HG03066 (cell line): Measurements from ENCODE around the gene RAB10.
"Not testable (repeated sequence)": the region's sequence is repeated elsewhere in the genome, so short reads cannot be mapped to it uniquely, and the experiment has no call there.

Experiments used
- ATAC-seq: cut with Tn5 transposase; IDR thresholded peaks from one replicate; pipeline ENCODE4 v1.9.1; 2021; ENCODE audit warnings: low read depth; ENCODE audit not compliant: unreplicated experiment

The RAB10 gene

DNA sequence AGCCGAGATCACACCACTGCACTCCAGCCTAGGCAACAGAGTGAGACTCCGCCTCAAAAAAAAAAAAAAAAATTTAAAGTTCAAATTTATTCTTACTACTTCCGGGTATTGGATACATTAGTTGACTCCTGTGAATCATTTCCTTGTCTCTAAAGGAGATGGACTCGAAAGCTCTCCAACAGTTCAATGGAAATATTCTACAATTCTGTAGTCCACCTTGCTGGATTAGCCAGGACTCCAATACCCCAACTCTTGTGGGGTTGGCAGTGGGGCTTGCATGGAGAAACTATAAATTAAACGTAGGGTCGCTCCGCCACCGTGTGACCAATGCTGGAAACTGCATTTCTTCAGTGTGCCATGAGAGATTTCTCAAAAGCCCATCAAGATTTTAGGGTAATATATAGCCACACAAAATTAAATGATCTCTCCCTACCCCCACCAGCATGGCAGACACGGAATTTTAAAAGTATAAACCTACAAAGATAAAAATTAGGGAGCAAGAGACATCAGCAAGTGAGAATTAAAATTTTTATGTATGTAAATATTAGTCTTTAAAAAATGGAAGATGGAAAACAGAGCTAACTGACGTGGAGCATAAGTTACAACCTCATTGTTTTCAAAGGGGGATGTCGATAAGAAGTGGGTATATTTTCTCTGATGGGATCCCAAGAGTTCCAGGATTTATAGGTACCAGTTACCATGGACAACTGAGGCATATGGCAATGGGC lies 111.2 kb downstream of the RAB10 start:
- no peak for ATAC-seq

DNA sequence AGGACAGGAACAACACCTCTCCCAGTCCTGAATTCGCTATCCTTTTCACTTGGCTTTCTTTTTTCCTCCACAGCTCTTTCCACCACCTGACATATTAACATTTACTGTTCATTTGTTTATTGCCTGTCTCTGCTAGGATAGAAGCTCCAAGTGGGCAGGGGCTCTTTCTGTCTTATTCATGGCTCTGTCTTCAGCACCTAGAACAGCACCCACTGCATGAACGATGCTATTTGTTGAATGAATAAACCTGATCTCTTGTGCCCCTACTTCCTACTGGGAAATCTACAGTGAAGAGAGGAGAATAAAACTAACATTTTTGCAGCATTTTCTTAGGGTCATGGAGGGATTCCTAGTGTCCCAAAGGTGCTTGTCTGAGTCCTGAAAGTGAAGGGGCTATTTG lies 114.6 kb downstream of the RAB10 start:
- ATAC-seq = no peak

DNA sequence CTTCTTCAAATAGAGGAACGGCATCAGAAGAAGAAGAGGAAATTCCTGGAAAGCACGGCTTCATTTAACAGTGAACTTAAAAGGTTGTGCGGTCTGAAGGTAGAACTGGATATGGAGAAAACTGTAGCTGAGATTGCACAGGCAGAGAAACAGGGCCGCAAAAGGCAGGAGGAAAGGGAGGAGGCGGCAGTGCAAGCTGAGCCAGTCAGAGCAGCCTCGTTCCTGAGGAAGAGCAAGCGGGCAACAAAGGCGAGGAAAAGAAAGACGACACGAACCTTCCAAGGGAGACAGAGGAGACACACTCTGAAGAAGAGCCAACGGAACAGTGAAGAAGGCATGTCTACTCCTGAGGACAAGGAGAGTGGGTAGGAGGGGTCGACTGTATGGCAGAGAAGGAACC lies 116.4 kb downstream of the RAB10 start:
- no peak for ATAC-seq

DNA sequence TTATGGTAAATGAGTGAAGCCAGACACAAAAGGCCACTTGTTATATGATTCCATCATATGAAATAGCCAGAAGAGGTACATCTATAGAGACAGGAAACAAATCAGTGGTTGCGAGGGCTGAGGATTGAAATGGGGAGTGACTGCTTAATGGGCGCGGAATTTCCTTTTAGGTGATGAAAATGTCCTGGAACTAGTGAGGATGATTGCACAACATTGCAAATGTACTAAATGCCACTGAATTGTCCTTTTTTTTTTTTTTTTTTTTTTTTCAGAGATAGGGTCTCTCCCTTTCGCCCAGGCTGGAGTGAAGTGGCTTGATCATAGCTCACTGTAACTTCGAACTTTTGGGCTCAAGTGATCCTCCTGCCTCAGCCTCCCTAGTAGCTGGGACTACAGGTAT lies 123.7 kb downstream of the RAB10 start:
- no peak for ATAC-seq

DNA sequence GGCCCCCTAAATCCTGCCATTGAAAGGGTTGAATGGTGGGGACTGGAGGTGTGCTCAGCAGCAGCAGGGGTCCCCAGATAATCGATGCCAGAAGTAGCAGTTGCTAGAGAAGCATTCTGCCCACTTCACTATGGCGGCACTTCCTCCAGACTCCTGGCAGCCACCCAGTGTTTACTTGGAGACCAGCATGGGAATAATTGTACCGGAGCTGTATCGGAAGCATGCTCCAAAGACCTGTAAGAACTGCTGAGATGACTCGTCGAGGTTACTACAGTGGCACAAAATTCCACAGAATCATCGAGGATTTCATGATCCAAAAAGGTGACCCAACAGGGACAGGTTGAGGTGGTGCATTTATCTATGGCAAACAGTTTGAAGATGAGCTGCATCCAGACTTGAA lies 128.0 kb downstream of the RAB10 start:
- ATAC-seq = no peak

DNA sequence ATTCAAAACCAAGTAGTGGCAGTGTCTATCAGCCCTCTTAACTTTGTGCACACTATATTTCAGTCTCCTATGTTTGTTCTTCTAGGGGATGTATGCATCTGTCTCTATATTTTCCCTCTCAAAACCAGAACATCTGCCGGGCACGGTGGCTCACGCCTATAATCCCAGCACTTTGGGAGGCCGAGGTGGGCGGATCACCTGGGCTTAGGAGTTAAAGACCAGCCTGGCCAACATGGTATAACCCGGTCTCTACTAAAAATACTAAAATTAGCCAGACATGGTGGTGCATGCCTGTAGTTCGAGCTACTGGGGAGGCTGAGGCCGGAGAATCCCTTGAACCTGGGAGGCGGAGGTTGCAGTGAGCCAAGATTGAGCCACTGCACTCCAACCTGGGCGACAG lies 129.1 kb downstream of the RAB10 start:
- ATAC-seq = no peak

DNA sequence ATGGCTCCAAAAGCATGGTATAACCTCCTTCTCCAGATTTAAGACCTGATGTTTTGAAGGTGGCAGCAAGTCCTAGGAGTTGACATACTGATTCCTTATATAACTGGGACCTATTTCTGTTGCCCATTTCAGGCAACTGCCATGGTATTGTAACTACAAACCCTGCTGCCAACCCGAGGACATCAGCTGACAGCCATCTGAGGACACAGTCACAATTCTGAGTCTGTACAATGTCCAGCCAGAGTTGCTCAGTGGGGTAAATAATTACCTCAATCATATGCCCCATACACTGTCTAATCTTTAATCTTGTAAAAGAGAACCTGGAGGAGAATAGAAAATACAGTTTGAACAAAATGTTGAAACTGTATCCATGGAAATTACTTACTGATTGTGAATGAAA lies 130.3 kb downstream of the RAB10 start:
- ATAC-seq = no peak

DNA sequence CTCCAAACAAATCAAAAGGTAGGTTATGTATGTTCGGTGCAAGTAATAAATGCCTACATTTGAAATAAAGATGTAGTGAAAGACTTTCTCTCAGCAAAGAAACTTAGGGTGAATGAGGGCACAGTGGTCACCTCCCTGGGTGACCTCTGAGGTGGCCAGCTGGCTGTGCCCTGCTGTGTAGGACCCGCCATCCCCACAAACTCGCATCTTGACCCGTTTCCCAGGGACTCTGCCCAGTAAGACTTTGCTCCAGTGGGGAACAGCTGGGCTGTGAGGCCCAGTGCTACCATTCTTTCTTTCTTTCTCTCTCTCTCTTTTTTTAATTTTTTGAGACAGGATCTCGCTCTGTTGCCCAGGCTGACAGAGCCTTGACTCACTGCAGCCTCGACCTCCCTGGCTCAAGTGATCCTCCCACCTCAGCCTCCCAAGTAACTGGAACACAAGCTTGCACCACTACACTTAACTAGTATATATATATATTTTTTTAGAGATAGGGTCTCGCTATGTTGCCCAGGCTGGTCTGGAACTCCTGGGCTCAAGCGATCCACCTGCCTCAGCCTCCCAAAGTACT lies 130.8 kb downstream of the RAB10 start:
- no peak for ATAC-seq

DNA sequence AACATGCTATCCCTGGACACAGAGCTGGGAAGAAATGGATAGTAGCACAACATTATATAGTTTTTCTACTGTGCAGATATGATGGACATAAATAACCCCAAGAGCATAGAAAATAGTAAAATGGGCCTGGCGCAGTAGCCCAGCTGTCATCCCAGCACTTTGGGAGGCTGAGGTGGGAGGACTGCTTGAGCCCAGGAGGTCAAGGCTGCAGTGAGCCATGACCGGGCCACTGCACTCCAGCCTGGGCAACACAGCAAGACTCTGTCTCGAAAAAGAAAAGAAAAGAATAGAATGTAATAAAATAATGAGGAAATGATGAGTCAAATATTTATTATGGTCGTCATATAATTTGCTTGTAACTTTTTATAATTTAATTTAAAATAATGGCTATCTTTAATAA lies 131.5 kb downstream of the RAB10 start:
- ATAC-seq = no peak

DNA sequence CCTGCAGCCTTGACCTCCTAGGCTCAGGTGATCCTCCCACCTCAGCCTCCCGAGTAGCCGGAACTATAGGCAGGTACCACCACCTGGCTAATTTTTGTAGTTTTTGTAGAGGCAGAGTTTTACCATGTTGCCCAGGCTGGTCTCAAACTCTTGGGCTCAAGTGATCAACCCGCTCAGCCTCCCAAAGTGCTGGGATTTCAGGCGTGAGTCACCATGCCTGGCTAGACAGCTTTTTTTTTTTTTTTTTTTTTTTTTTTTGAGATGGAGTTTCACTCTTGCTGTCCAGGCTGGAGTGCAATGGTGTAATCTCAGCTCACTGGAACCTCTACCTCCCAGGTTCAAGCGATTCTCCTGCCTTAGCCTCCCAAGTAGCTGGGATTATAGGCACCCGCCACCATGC lies 132.7 kb downstream of the RAB10 start:
- not testable (repeated sequence) for ATAC-seq

DNA sequence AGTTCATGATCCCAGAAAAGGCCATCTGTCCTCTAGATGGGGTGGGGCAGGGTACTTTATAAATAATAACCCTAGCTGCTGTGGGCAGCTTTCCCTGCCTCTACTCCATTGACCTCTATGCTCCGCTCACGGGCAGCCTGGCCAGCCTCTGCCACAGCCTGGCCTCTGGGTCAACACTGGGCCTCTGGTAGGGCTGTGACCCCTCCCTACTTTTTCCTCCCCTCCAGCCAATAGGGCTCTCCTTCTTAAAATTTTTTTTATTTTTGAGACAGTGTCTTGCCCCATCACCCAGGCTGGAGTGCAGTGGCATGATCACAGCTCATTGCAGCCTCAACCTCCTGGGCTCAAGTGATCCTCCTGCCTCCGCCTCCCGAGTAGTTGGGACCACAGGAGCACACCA lies 134.9 kb downstream of the RAB10 start:
- ATAC-seq = no peak

DNA sequence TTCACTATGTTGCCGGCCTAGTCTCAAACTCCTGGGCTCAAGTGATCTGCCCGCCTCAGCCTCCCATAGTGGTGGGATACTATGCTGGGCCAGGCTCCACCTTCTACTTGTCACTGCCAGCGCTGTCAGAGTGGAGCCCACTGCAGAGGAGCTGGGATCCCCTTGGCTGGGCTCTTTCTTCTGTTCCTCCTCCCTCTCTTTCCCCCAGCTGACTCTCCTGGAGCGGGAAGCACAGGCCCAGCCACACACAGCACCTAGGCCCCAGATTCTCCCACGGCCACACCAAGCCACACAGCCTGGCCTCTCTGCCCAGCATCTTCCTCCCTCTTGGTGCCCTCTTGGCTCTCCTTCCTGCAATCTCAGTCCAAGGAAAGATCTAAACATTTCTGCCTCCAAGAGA lies 135.3 kb downstream of the RAB10 start:
- no peak for ATAC-seq

DNA sequence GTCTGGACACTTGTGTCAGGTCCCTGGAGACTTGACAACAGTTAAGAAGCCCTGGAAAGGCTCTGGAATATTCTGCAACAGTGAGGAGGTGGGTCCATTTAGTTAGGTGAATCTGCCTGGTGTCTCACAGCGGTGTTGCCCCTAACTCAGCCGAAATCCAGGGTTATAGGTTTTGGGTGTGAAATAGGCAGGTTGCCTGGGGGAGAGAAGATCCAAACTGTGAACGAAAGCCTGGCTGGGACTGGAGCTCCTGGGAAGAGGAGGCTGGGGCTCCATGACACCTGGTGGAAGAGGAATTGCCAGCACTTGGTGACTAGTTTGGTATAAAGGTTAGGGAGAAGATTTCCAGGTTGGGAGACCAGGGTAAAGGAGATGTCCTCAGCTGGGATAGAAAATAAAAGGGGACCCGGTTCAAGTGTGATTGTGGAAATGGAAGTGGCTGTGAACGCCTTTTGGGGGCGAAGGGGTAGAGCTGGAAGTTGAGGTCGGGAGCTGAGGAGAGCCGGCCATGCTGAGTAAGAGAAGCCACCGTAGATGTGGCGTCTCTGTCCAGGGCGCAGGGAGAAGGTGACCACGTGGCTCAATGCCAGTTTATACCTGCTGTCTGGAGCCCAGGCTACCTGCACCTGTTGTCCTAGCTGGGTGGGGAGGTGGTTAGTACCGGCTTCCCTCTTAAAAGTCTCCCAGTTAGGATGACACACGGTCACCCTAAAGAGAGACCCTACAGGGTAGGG lies 136.0 kb downstream of the RAB10 start:
- no peak for ATAC-seq

DNA sequence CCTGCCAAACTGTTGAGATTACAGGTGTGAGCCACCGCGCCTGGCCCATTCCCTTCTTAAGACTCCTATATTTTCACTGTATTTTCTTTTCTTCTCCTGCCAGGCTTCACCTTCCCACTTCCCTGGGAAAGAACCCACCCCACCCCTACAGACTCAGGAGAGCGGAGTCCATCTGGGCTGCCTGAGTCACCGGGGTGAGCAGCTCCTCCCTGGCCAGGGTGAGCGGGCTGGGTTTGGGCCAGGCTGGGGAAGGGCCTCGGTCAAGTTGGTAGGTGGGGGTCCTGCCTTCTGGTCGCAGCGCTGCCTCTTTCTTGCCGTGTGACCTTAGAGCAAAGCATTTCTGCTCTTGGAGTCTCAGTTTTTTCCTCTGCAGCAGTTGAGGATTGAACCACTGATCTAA lies 136.9 kb downstream of the RAB10 start:
- no peak for ATAC-seq

DNA sequence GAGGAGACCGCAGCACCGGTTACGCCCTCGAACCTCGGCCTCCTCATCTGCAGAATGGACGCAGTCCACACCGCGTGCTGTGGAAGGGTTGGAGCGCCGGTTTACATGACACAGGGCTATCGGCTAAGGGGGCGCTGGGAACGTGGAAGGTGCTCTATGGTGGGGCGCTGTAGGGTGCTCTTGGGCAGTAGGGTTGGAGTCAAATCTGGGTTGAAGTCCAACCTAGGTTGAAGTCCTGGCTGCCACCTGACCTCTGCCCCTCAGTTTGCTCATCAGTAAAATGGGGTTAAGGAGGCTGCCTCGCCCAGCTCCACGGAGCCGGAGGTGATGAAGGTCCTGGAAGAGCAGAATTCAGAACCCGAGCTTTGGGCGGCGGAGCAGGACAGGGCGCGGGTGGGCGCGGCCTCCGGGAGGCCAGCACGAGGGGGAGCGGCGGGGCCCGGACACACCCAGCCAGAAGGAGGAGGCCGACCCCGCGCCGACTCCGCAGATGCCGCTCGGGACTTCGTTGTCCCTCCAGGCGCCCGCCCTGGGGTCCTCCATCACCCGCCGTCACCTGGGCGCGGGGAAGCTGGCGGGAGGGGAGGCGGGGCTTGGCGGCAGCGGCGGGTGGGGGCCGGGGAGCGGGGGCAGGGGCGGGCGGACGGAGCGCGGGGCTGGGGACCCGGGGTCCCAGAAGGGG lies 138.4 kb downstream of the RAB10 start:
- ATAC-seq = no peak

DNA sequence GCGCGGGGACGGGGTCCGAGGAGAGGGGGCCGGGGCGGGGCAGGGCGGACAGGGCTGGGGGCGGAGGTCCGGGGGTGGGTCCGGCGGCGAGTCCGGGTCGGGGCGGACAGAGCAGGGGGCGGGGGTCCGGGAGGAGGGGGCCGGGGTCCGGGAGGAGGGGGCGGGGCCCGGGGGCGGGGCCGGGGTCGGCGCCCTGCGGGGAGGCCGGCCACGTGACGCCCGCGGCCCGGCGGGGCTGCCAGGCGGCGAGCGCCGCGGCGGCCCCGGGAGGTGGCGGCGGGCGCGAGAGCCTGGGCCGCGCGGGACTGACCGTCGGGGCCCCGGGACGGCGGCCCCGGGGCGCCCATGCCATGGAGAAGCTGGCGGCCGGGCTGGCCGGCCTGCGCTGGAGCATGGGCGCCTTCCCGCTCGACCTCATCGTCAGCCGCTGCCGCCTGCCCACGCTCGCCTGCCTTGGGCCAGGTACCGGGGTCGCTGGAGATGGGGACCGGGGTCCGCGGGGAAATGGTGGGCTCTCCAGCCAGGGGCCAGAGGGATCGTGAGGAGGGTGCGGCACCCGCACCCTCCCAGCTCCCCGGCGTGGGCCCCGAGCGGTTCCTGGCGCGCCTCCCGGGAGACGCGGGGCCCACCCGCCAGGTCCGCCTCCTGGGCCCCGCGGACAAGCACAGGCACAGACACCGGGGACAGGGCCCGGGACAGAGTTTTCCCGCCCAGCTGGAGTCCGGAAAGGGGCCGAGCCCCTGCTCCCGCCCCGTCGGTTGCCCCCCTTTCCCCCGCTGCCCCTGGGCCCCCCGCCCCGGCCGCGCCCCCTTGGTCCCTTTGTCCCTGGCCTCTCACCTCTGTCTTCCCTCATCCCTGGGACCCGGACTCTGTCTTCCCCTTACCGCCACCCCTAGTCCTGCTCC lies 139.2 kb downstream of the RAB10 start, which contains the start of gene GAREM2:
Gene GAREM2, plus strand, starts transcription at position 218 of the 905 bp plus-strand sequence. Its CDS starts 133 bp downstream, at position 351.
- no peak for ATAC-seq

DNA sequence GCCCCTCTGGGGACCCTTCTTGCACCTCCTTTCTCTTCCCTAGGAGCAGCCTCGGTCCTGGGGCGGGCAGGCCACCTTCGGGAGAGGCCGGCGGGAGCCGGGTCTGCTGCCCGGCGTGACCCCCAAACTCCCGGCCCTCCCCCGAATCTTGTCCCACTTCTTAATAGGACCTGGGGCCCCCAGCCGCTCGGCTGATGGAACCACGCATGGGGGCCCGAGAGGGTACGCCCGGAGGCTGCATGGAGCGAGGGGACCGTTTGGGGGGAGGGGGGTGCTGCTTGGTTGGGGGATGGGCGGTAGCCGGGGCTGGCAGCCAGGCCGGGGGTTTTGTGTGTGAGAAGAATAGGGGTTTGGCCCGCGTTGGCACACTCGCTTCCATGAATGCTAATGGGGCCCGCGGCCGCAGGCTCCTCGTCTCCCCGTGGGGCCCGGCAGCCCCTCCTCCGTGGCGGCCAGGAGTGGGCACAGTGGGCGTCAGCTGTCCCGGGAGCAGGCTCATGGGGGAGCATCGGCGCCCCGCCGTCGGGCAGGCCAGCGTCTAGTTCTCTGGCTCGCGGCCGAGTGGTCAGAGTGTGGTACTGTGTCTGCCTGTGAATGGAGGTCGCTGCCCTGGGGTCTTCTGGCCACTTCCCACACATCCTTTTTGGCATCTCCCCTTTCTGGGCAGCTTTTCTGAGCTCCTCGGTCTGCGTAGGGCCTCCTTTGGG lies 140.0 kb downstream of the RAB10 start:
- no peak for ATAC-seq

DNA sequence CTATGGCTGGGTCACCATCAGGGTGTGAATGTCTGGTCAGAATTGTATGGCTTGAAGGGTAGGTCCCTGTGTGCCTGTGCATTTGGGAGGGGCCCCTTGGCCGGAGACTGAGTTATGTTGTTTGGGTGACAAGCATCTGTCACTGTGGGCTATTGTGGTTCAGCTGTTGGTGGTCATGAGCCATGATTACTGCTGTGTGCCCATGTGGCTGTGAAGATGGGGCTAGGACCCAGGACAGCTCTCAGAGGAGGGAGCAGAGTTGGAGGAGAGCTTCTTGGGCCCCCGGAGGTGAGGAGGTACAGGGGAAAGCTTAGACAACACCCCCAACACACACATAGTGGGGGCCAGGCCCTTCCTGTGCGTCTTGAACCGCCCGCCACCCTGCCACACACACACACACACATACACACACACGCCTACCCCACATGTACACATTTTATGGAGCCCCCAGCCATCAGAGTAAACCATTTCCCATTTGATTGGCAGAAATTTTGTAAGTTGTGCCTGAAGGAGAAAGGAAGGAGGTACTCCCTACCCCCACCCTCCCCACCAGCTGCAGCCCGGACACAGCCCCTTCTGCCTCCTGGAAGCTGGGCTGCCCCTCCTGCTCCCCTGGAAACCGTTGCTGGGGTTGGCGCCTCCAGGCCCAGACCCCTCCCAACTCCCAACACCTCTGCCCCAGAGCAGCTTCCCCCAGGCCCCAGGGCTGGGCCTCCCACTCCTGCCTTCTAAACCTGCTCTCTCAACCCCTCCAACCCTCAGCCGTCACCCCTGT lies 141.0 kb downstream of the RAB10 start:
- no peak for ATAC-seq
